Measurements from ENCODE around the gene TAMALIN.

Gene TAMALIN

GRCh38 chr12:52054833-52055730, 48.3 kb downstream of the TAMALIN start:
- no peak for DNase-seq
- peaks cover 0 to 4% (median 0%) of the 10 kb centered on the region in 4 experiments for H3K36me3 ChIP-seq (ENCODE audit: control insufficient read depth in 4 of 4, insufficient read depth in 4 of 4, low read length in 3 of 4)
- CTCF ChIA-PET: interaction anchor here (0.7 to 6.7 kb wide), 6 partner anchors 16 to 28 kb away, joined by 3 to 104 read pairs (median 4); no protein-coding TSS in a partner anchor
- POLR2A ChIA-PET: interaction anchor here (0.8 to 3.0 kb wide), 3 partner anchors 8 to 30 kb away, joined by 3 to 10 read pairs (median 4); no protein-coding TSS in a partner anchor
- H3K9me3 ChIP-seq (ENCODE audit: control extremely low read depth in 1 of 5, control insufficient read depth in 4 of 5, insufficient read depth in 2 of 5, low read depth in 1 of 5, low read length in 4 of 5): no peaks in the 10 kb centered on the region
- peaks cover 0 to 18% (median 10%) of the 10 kb centered on the region in 5 experiments for H3K27me3 ChIP-seq (replicated peaks in 2 of 5; ENCODE audit: control insufficient read depth in 4 of 5, insufficient read depth in 5 of 5, low read length in 4 of 5)
- H3K4me1 ChIP-seq (ENCODE audit: control extremely low read depth in 1 of 4, control insufficient read depth in 4 of 4, insufficient read depth in 4 of 4, low read length in 3 of 4): peaks cover 0 to 28% (median 17%) of the 10 kb centered on the region in 4 experiments
- H3K4me3 ChIP-seq (ENCODE audit: control insufficient read depth in 1 of 7, extremely low read depth in 1 of 7, insufficient read depth in 4 of 7, low read depth in 2 of 7, low read length in 6 of 7): no peak overlapping the region
- no peak overlapping the region for H3K27ac ChIP-seq (ENCODE audit: insufficient read depth in 1 of 2, low read depth in 1 of 2, low read length in 2 of 2, poor library complexity in 1 of 2, severe bottlenecking in 2 of 2)
- 98% methylated on average over 13 of the region's 21 CpGs for WGBS (ENCODE audit: insufficient coverage)

DNA sequence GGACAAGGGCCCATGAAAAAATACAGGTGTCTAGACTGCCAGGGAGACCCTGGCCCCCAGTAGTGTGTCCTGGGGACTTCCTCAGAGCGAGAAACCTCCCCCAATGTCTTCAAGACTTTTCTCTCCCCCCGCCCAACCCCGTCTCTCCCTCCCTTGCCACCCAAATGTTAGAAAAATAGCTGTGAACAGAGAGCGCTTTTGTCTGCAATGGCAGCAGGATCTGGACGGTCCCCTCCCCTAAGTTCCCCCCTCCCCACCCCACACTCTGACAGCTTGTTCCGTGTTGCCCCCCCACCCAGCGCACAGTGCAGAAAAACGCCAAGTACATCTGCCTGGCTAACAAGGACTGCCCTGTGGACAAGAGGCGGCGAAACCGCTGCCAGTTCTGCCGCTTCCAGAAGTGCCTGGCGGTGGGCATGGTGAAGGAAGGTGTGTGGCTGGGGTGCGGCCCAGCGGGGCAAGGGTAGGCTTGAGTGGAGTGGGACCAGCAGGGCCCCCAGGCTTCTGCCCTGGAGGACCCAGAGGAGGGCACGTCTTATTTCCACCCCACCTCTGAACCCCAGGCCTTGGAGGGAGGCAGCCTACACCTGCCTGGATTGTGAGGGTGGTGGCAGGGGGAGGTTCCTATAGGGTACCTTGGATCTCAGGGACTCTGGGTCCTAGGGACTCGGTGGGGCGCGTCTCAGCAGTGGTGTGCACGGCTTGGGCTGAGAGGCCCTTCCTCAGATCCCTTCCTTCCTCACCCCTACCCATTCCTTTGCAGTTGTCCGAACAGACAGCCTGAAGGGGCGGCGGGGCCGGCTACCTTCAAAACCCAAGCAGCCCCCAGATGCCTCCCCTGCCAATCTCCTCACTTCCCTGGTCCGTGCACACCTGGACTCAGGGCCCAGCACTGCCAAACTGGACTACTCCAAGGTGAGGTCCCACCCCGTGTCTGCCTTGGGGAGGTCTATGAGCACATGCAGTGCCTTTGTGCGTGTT, 49.3 kb downstream of the TAMALIN start:
- POLR2A ChIA-PET: interaction anchor here (0.8 to 2.1 kb wide), 4 partner anchors 9 to 33 kb away, joined by 3 to 4 read pairs (median 4); no protein-coding TSS in a partner anchor
- CTCF ChIA-PET: interaction anchor here (0.7 to 6.7 kb wide), 8 partner anchors 11 to 27 kb away, joined by 3 to 104 read pairs (median 5); no protein-coding TSS in a partner anchor
- no peak for DNase-seq
- peaks cover 0 to 11% (median 3%) of the 10 kb centered on the region in 5 experiments for H3K27me3 ChIP-seq (replicated peaks in 2 of 5; ENCODE audit: control insufficient read depth in 4 of 5, insufficient read depth in 5 of 5, low read length in 4 of 5)
- peaks cover 0 to 4% (median 0%) of the 10 kb centered on the region in 4 experiments for H3K36me3 ChIP-seq (ENCODE audit: control insufficient read depth in 4 of 4, insufficient read depth in 4 of 4, low read length in 3 of 4)
- no peak overlapping the region for H3K4me3 ChIP-seq (ENCODE audit: control insufficient read depth in 1 of 7, extremely low read depth in 1 of 7, insufficient read depth in 4 of 7, low read depth in 2 of 7, low read length in 6 of 7)
- peaks cover 0 to 20% (median 8%) of the 10 kb centered on the region in 4 experiments for H3K4me1 ChIP-seq (ENCODE audit: control extremely low read depth in 1 of 4, control insufficient read depth in 4 of 4, insufficient read depth in 4 of 4, low read length in 3 of 4)
- no peaks in the 10 kb centered on the region for H3K9me3 ChIP-seq (ENCODE audit: control extremely low read depth in 1 of 5, control insufficient read depth in 4 of 5, insufficient read depth in 2 of 5, low read depth in 1 of 5, low read length in 4 of 5)
- WGBS (ENCODE audit: insufficient coverage): 96% methylated on average over 15 of the region's 27 CpGs
- H3K27ac ChIP-seq (ENCODE audit: insufficient read depth in 1 of 2, low read depth in 1 of 2, low read length in 2 of 2, poor library complexity in 1 of 2, severe bottlenecking in 2 of 2): no peak overlapping the region

- 97% methylated on average over 20 of the region's 23 CpGs for WGBS (ENCODE audit: insufficient coverage)
- peaks cover 0 to 4% (median 0%) of the 10 kb centered on the region in 4 experiments for H3K36me3 ChIP-seq (ENCODE audit: control insufficient read depth in 4 of 4, insufficient read depth in 4 of 4, low read length in 3 of 4)
- H3K4me3 ChIP-seq (ENCODE audit: control insufficient read depth in 1 of 7, extremely low read depth in 1 of 7, insufficient read depth in 4 of 7, low read depth in 2 of 7, low read length in 6 of 7): no peak overlapping the region
- H3K27ac ChIP-seq (ENCODE audit: insufficient read depth in 1 of 2, low read depth in 1 of 2, low read length in 2 of 2, poor library complexity in 1 of 2, severe bottlenecking in 2 of 2): no peak overlapping the region
- no peaks in the 10 kb centered on the region for H3K9me3 ChIP-seq (ENCODE audit: control extremely low read depth in 1 of 5, control insufficient read depth in 4 of 5, insufficient read depth in 2 of 5, low read depth in 1 of 5, low read length in 4 of 5)
- ChIA-PET POLR2A (interaction anchor here (0.8 to 2.1 kb wide), 4 partner anchors 12 to 34 kb away, joined by 3 to 4 read pairs (median 4); no protein-coding TSS in a partner anchor), CTCF (interaction anchor here (0.9 to 1.9 kb wide), 10 partner anchors 8 to 32 kb away, joined by 3 to 8 read pairs (median 4); no protein-coding TSS in a partner anchor)
- H3K4me1 ChIP-seq (ENCODE audit: control extremely low read depth in 1 of 4, control insufficient read depth in 4 of 4, insufficient read depth in 4 of 4, low read length in 3 of 4): peaks cover 0 to 12% (median under 1%) of the 10 kb centered on the region in 4 experiments
- no peak for DNase-seq
- H3K27me3 ChIP-seq (replicated peaks in 2 of 5; ENCODE audit: control insufficient read depth in 4 of 5, insufficient read depth in 5 of 5, low read length in 4 of 5): peaks cover 0 to 8% (median 0%) of the 10 kb centered on the region in 5 experiments
Observed at GRCh38 chr12:52056801-52057637, 50.3 kb downstream of the TAMALIN start.

DNA sequence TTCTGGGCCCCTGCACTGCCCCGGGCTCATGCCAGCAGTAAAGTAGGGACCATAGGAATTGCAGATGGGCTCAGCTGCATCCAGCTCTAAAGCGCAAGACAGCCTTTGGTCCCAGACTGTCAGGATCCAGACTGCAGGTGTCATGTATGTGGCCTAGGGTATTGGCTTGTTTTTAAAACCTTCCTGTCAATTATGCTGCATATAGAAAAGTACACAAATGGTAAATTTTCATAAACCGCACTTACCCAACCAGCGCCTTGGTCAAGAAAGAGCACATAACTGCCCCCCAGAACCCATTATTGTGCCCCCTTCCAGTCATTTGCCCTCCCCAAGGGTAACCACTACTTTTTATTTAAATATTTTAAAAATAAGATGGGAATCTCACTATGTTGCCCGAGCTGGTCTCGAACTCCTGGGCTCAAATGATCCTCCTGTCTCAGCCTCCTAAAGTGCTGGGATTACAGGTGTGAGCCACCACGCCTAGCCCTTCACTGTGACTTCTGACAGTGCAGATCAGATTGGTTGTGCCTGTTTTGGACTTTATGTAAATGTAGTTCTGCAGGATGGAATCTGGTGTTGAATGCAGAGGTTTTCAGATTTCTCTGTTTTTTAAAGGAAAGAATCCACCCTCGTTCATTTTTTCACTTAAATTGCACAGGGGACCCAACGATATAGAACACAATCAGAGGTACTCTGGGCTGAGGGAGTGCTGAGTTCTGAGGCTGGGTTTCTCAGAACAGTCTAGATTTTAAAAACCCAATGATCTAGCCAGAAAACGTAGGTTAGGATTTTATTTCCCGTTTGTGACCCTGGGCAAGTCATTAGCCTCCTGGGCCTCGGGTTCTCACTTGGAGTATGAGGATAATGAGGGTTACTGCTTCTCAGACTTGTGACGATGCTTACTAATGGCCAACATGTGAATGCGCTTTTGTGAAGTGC, 51.2 kb downstream of the TAMALIN start:
- no peak overlapping the region for H3K4me3 ChIP-seq (ENCODE audit: control insufficient read depth in 1 of 7, extremely low read depth in 1 of 7, insufficient read depth in 4 of 7, low read depth in 2 of 7, low read length in 6 of 7)
- no peaks in the 10 kb centered on the region for H3K9me3 ChIP-seq (ENCODE audit: control extremely low read depth in 1 of 5, control insufficient read depth in 4 of 5, insufficient read depth in 2 of 5, low read depth in 1 of 5, low read length in 4 of 5)
- no peak for DNase-seq
- ChIA-PET POLR2A (interaction anchor here (0.6 to 1.1 kb wide), 4 partner anchors 16 to 625 kb away, joined by 3 to 7 read pairs (median 4); no protein-coding TSS in a partner anchor), CTCF (interaction anchor here (0.9 to 31.9 kb wide), 11 partner anchors 9 to 33 kb away, joined by 3 to 661 read pairs (median 4); partner anchors contain the start of gene ATG101)
- WGBS (ENCODE audit: insufficient coverage): 97% methylated on average over 12 of the region's 14 CpGs
- no peak overlapping the region for H3K27ac ChIP-seq (ENCODE audit: insufficient read depth in 1 of 2, low read depth in 1 of 2, low read length in 2 of 2, poor library complexity in 1 of 2, severe bottlenecking in 2 of 2)
- peaks cover 0 to 4% (median 0%) of the 10 kb centered on the region in 4 experiments for H3K36me3 ChIP-seq (ENCODE audit: control insufficient read depth in 4 of 4, insufficient read depth in 4 of 4, low read length in 3 of 4)
- H3K27me3 ChIP-seq (replicated peaks in 2 of 5; ENCODE audit: control insufficient read depth in 4 of 5, insufficient read depth in 5 of 5, low read length in 4 of 5): peaks cover 0 to 3% (median 0%) of the 10 kb centered on the region in 5 experiments
- H3K4me1 ChIP-seq (ENCODE audit: control extremely low read depth in 1 of 4, control insufficient read depth in 4 of 4, insufficient read depth in 4 of 4, low read length in 3 of 4): peaks cover 0 to 5% (median 0%) of the 10 kb centered on the region in 4 experiments

- H3K4me3 ChIP-seq (ENCODE audit: control insufficient read depth in 1 of 7, extremely low read depth in 1 of 7, insufficient read depth in 4 of 7, low read depth in 2 of 7, low read length in 6 of 7): no peak overlapping the region
- peak in 1 of 3 donors; percentile 18 for DNase-seq
- 87% methylated on average over 18 of the region's 25 CpGs for WGBS (ENCODE audit: insufficient coverage)
- ChIA-PET POLR2A (interaction anchor here (0.6 to 2.0 kb wide), 4 partner anchors 9 to 625 kb away, joined by 3 to 7 read pairs (median 4); partner anchors contain the start of gene ATG101), CTCF (interaction anchor here (0.6 to 31.9 kb wide), 6 partner anchors 11 to 55 kb away, joined by 3 to 661 read pairs (median 4); partner anchors contain the start of gene ATG101)
- H3K36me3 ChIP-seq (ENCODE audit: control insufficient read depth in 4 of 4, insufficient read depth in 4 of 4, low read length in 3 of 4): peaks cover 0 to 4% (median 0%) of the 10 kb centered on the region in 4 experiments
- H3K27ac ChIP-seq (ENCODE audit: insufficient read depth in 1 of 2, low read depth in 1 of 2, low read length in 2 of 2, poor library complexity in 1 of 2, severe bottlenecking in 2 of 2): no peak overlapping the region
- H3K27me3 ChIP-seq (replicated peaks in 2 of 5; ENCODE audit: control insufficient read depth in 4 of 5, insufficient read depth in 5 of 5, low read length in 4 of 5): no peaks in the 10 kb centered on the region
- H3K9me3 ChIP-seq (ENCODE audit: control extremely low read depth in 1 of 5, control insufficient read depth in 4 of 5, insufficient read depth in 2 of 5, low read depth in 1 of 5, low read length in 4 of 5): no peaks in the 10 kb centered on the region
- peaks cover 0 to 5% (median 0%) of the 10 kb centered on the region in 4 experiments for H3K4me1 ChIP-seq (ENCODE audit: control extremely low read depth in 1 of 4, control insufficient read depth in 4 of 4, insufficient read depth in 4 of 4, low read length in 3 of 4)
Observed at GRCh38 chr12:52058631-52059361, 52.0 kb downstream of the TAMALIN start.
